Right atrium auricular region (tissue), 2 donors: ENCODE data around the gene RBMS1. TPM values are rescaled to one million over a fixed set of nuclear protein-coding genes. Genes with fewer than 3 reads are reported as not detected.

Experiments
- DNase-seq: peaks from one replicate; pipeline ENCODE4 v3.0.0-alpha.2; 2019; ENCODE audit warnings: low spot score
- H3K27ac ChIP-seq, 2 donors: fragments of 200-600 bp; sonication (generic); 1 replicate in 1 of 2; 2 replicates in 1 of 2; pipeline ENCODE4 v1.5.1; 2016 to 2019
- H3K27me3 ChIP-seq, 2 donors: fragments of 200-600 bp; sonication (generic); one replicate each; pipeline versions ENCODE4 v1.5.1 to v1.6.0; 2017 to 2019
- H3K36me3 ChIP-seq: fragments of 200-600 bp; sonication (generic); one replicate; pipeline ENCODE4 v1.5.1; 2016
- H3K4me1 ChIP-seq, 2 donors: fragments of 200-600 bp; sonication (generic); one replicate each; pipeline versions ENCODE4 v1.5.1 to v1.6.0; 2017 to 2019
- H3K4me3 ChIP-seq, 2 donors: fragments of 200-600 bp; sonication (generic); 1 replicate in 1 of 2; 2 replicates in 1 of 2; pipeline ENCODE4 v1.5.1; 2017 to 2019; ENCODE audit warnings: mild to moderate bottlenecking in 1 of 2, moderate library complexity in 1 of 2
- H3K9me3 ChIP-seq, 2 donors: fragments of 200-600 bp; sonication (generic); one replicate each; pipeline ENCODE4 v1.5.1; 2019
- total RNA-seq, 2 donors: library from RNA; depleted of rRNA; stranded (reverse); fragments of >200 nt; gene quantifications; one replicate each; pipeline ENCODE4 v1.1.0, GENCODE V29; 2016
- TF ChIP-seq, protein P1 (sequence below), 2 donors: fragments of 200-600 bp; sonication (generic); IDR thresholded peaks; one replicate each; pipeline ENCODE4 v1.5.1; 2019; ENCODE audit warnings: antibody characterized with exemption in 2 of 2

The RBMS1 gene
- total RNA-seq, 2 donors from 2014 or later = 52.3 to 57.0 TPM

DNA sequence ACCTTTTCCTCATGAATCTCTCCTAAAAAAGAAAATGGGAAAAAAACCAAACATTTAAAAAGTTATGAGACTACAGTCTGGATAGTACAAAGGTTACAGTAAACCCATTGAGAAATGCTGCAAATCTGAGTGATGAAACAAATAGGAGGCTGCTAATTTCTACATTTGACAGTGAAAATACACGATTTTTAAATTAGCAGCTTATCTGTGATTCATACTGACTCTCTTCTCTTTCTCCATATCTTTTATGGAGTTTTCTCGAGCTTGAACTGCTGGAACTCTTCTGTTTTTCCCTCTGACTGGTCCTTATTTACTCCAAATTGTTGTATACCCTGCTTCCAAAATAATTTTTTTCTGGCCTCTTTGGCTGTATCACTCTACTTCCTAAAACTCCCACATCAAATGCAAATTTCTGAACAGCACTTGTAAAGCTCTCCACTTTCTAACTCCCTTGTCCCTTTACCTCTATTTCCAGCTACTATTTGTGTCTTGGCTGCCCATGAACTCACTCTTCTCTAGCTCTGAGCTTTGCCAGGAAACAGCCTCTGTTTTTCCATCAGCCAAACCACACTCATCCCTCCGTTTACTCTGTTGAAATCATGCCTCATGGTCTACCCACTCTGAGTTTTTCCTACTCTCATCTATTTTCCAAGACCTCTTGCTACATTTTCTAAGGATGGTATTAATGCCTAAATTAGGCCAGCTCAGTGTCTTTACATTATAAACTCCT is 73.7 kb downstream of the RBMS1 start:
- DNase-seq = no peak
- TF ChIP-seq, protein P1, sequence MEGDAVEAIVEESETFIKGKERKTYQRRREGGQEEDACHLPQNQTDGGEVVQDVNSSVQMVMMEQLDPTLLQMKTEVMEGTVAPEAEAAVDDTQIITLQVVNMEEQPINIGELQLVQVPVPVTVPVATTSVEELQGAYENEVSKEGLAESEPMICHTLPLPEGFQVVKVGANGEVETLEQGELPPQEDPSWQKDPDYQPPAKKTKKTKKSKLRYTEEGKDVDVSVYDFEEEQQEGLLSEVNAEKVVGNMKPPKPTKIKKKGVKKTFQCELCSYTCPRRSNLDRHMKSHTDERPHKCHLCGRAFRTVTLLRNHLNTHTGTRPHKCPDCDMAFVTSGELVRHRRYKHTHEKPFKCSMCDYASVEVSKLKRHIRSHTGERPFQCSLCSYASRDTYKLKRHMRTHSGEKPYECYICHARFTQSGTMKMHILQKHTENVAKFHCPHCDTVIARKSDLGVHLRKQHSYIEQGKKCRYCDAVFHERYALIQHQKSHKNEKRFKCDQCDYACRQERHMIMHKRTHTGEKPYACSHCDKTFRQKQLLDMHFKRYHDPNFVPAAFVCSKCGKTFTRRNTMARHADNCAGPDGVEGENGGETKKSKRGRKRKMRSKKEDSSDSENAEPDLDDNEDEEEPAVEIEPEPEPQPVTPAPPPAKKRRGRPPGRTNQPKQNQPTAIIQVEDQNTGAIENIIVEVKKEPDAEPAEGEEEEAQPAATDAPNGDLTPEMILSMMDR (IDR thresholded peaks at IDR 0.05) = no peak
- no peaks in the 10 kb centered on the region for H3K9me3 ChIP-seq
- H3K27ac ChIP-seq = peak overlapping the region; percentile 40 to 70
- no peaks in the 10 kb centered on the region for H3K36me3 ChIP-seq
- no peak overlapping the region for H3K4me3 ChIP-seq
- no peaks in the 10 kb centered on the region for H3K27me3 ChIP-seq
- H3K4me1 ChIP-seq = peaks cover 0 to 44% of the 10 kb centered on the region in 2 donors

DNA sequence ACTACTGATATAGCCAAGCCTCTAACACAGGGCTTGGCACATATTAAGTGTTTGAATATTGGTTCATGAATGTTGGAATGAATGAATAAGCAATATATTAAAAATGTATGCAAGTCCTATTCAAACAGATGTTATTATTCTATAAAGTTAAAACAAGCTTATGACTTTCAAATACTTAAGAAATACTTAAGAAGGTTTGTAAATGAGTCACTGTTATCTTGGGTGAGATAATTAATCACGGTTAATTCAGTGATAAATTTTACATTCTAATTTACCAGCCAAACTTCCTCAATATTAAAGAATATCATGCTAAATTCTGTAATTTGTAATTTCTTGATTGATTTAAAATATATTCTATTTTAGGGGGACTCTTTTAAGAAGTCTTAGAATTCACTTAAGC is 74.8 kb downstream of the RBMS1 start:
- Histone ChIP-seq H3K27me3 (no peaks in the 10 kb centered on the region), H3K36me3 (no peaks in the 10 kb centered on the region), H3K9me3 (no peaks in the 10 kb centered on the region), H3K27ac (no peak overlapping the region), H3K4me3 (no peak overlapping the region), H3K4me1 (peaks cover 0 to 44% of the 10 kb centered on the region in 2 donors)
- TF ChIP-seq, protein P1 (IDR thresholded peaks at IDR 0.05) = no peak
- DNase-seq = no peak

DNA sequence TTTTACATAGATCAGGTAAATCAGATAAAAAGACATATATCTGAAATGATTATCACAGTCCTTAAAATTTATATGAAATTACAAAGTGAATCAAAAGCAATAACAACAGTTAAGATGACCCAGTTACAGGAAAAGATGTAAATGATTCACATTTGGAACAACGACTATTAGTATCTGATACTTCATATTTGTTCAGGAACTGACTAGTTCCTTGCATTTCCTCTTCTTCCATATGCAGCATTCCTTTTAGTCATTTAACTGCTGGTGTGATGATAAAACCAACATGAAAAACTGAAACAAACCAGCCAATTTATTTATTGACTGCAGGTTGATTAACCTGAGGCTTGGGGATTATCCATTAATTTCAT is 75.2 kb downstream of the RBMS1 start:
- Histone ChIP-seq H3K36me3 (no peaks in the 10 kb centered on the region), H3K4me3 (no peak overlapping the region), H3K27ac (no peak overlapping the region), H3K27me3 (no peaks in the 10 kb centered on the region), H3K4me1 (peaks cover 0 to 41% of the 10 kb centered on the region in 2 donors), H3K9me3 (no peaks in the 10 kb centered on the region)
- TF ChIP-seq, protein P1 (IDR thresholded peaks at IDR 0.05) = no peak
- DNase-seq = no peak

DNA sequence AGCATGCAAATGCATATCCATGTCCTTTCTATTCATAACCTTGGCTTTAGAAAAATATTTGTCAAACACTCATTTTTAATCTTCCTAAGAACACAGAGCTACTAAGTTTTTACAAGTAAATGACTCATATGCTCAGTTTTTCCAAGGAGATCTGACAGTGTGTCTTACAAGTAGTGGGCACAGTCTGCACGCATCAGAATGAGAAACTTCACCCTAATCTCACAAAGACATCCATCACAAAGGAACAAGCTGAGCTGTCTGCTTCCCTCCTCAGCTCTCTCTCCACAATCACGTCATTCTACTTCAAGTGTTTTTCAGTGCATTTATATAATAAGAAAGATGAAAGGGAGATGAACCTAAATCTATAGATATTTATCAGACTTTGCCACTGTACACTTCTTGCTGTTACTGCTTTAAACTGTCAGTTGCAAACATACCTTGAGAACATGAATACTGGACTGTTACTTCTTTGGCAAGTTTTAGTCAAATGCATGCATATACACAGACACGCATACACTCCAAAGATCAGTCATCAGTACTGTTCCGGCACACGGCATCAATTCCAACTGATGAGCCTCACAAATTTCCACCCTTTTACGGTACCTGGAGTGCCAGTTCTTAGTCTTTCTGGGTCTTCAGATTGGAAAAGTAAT is 75.7 kb downstream of the RBMS1 start:
- no peaks in the 10 kb centered on the region for H3K27me3 ChIP-seq
- peaks cover 0 to 37% of the 10 kb centered on the region in 2 donors for H3K4me1 ChIP-seq

DNA sequence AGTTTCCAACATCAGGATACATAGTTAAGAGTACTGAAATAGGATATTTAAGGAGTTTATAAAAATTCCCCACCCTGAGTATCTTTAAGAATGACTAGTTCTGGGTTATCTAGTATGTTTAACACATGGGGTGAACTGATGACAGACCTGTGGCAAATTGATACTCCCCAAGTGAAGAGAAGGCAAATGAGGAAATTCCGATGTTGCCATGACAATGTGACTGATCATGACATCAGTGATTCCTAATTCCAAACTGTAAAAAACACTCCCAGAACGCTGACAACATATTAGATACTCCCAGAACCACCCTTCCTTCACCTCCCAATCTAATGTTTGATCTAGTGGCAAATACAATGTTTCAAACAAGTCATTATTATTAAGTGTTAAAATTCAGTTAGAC is 77.6 kb downstream of the RBMS1 start:
- Histone ChIP-seq H3K36me3 (no peaks in the 10 kb centered on the region), H3K4me1 (peaks cover 0 to 55% of the 10 kb centered on the region in 2 donors), H3K27ac (no peak overlapping the region), H3K9me3 (no peaks in the 10 kb centered on the region), H3K4me3 (no peak overlapping the region), H3K27me3 (no peaks in the 10 kb centered on the region)
- TF ChIP-seq, protein P1 (IDR thresholded peaks at IDR 0.05) = no peak
- no peak for DNase-seq

More for the DNA sequence above, 75.7 kb downstream of the RBMS1 start:
- TF ChIP-seq, protein P1 (IDR thresholded peaks at IDR 0.05) = no peak
- no peak for DNase-seq
- Histone ChIP-seq H3K27ac (no peak overlapping the region), H3K9me3 (no peaks in the 10 kb centered on the region), H3K36me3 (no peaks in the 10 kb centered on the region), H3K4me3 (no peak overlapping the region)
